GM18519 (cell line): ENCODE results near the gene HYI.

Experiments
- ATAC-seq: cut with Tn5 transposase; IDR thresholded peaks from one replicate; pipeline ENCODE4 v1.9.1; 2021; ENCODE audit warnings: mild to moderate bottlenecking, moderate library complexity; ENCODE audit not compliant: unreplicated experiment, low FRiP score

HYI gene

DNA sequence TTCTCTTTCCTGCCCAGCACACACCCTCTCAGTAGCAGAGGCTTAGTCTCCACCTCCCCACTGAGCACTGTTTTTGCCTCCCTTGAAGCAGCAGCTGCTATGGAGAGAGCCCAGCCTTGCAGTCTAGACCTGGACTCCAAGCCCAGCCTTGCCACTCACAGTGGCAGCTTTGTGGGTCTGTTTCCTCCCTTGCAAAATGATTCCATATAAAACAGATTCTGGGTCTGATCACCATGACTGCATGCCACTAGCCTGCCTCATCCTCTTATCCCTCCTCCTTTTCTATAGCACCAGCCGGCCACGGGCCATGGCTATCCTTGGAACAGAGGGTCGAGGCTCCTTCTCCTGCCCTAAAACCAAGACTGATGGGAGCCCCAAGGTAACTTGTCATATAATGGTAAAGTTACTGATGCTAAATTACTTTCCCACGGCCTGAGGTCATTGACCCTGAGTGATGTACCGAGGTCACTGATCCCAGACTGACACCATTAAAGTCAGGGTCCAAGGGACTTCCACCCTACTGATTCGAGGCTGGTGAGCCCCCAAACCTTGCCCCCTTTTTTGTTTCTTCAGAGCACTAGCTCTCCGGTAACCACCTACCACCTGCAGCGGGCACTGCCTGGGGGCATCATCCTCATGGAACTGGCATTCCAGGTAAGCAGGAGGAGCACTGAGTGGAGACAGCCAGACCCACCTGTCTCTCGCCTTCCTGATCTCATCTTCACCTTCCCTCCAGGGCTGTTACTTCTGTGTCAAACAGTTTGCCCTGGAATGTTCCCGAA lies 7.9 kb downstream of the HYI start:
- ATAC-seq: no peak

DNA sequence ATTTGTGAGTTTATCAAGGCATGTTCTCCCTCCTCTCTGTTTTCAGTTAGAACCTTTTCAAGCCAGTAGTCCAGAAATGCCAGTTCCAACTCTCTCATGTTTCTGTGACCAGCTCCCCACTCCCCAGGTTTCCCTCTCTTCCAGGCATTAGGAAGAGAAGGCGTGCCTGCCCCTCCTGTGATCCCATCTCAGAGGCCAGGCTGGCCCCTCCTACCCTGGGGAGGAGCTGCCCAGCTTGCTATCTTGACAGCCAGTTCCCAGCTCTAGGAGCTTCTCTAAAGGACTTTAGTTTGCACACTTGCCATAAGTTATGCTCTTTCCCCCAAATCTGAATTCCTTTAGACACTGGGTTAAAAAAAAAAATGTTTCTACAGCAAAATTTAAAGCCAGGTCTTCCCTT lies 8.9 kb downstream of the HYI start:
- no peak for ATAC-seq

DNA sequence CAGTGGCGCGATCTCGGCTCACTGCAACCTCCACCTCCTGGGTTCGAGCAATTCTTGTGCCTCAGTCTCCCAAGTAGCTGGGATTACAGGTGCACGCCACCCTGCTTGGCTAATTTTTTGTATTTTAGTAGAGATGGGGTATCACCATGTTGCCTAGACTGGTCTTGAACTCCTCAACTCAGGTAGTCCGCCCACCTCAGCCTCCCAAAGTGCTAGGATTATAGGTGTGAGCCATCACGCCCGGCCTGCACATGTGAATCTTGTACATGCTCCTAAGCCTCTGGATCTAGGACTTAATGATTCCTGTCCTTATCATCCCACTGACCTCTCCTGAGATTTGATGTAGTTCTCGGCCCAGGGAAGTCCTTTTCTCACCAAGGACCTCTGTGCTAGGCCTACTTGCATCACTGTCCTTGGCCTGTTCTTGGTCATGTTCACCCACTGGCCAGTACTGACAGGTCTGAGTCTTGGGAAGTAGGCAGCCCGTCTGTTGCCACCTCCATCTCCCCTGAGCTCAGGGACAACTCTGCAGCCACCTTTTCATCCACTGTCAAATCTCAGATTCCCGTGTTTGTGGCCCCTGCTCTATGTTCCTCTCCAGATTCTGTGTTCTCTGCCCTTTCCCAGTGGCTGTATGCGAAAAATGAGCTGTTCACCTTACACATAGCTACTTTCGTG lies 9.4 kb downstream of the HYI start:
- no peak for ATAC-seq

DNA sequence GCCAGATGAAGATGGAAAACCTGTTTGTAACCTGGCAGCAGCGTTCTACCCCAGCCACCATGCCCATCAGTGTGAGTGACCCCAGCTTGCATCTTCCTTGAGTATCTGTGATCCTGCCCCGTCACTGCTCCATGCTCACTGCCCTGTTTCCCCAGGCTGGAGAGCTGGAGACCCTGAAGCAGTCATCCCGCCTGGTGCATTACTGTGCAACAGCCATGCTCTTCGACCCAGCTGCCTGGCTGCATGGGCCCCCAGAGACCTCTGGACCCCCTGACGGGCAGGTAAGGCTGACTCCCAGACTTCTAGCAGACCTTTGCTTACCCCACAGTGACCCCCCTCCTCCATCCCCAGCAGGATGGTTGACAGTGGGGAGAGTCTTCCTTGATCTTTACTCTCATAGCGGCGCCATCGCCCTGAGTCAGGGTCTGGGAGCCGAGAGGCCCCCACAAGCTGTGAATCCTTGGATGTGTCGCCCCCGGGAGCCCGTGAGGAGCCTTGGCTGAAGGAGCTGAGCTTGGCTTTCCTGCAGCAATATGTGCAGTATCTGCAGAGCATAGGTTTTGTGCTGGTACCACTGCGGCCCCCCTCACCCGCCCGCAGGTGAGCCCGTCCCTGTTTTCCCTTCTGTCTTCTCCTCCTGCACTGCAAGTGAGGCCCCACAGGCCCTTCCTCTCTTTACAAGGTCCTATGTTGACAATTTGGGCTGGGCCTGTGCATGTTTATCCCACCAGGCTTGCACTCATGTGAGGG lies 10.4 kb downstream of the HYI start:
- ATAC-seq: no peak

DNA sequence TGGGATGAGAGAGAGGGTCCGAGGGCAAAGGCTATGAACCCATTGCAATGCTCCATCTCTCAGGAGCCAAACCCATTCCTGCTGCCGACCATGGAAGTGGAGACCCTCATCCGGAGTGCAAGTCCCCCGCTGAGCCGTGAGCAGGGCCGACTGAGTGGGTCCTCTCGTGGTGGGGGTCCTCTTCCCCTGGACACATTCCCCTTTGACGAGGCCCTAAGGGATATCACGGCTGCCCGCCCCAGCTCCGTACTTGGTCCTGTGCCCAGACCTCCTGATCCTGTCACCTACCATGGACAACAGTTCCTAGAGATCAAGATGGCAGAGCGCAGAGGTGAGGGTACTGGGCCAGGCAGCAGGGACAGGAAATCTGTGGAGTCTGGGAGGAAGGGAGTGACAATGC lies 11.0 kb downstream of the HYI start:
- no peak for ATAC-seq

DNA sequence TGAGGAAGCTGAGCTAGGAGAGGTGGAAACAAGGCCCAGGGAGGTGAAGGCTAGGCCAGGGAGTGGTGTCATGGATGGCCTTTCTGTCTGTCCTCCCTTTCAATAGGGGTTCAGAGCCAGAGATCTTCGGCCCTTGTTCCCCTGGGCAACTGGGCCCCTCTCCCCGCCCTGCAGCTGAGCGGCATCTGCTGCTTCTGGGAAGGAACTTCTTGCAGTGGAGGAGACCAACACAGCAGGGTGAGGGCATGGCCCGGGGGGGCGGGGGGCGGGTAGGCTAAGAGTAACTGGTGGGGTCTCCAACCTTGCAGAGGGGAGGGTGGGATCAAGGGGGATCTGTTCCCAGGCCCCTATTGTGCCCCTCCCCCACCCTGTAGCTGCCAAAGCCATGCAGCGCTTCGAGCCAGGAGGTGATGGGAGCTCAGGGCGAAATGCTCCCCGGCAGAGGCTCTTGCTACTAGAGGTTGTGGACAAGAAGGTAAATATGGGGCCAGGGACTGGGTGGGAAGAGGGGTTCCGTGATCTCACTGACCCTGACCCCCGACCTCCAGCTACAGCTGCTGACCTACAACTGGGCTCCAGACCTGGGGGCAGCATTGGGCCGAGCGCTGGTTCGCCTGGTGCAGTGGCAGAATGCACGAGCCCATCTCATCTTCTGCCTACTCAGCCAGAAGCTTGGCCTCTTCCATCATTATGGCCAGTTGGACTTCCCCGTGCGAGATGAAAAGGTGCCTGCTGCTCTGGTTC lies 11.7 kb downstream of the HYI start:
- ATAC-seq: no peak

DNA sequence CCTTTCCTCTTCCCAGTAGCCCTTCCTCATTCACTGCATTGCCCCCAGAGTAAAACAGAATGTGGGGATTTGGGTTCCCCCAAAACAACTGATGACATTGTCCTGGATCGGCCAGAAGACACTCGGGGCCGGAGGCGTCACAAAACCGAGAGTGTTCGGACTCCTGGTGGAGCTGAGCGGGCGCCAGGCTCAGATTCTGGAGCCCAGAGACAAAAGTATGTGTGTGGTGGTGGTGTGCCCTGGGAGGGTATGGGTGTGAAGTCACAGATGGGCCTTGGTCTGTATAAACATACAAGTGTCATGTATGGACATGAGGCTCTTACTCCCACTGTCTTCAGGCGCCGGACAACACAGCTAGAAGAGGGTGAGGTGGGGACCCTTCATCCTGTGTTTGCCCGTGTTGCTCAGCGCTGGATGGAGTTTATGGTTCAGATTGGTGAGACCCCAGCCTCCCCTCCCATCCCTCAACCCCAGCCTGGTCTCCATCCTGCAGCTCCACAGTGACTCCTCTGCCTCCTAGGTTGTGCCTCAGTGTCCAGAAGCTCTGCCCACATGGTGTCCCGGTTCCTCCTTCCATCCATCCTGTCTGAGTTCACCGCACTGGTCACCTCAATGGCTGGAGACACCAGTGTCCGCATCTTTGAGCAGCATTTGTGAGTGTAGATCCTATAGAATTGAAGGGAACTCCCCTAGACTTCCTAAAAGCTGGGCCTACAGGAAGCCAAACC lies 12.4 kb downstream of the HYI start:
- ATAC-seq: no peak

DNA sequence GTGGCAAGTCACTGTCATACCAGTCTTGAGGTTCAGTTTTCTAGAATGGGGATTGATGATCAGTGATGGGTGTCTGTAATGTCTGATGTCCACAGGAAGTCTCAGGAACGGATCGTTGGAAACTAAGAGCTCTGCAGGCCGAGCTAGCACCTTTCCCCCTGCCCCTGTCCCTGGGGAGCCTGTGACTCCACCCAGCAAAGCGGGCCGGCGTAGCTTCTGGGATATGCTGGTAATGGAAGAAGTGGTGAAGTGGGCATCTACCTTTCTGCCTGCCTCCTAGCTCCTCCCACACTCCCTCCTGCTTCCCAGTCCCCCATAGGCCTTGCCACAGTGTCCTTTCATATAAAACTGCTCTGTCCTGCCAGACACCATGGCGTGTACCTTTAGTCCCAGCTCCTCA lies 13.4 kb downstream of the HYI start:
- ATAC-seq: no peak

DNA sequence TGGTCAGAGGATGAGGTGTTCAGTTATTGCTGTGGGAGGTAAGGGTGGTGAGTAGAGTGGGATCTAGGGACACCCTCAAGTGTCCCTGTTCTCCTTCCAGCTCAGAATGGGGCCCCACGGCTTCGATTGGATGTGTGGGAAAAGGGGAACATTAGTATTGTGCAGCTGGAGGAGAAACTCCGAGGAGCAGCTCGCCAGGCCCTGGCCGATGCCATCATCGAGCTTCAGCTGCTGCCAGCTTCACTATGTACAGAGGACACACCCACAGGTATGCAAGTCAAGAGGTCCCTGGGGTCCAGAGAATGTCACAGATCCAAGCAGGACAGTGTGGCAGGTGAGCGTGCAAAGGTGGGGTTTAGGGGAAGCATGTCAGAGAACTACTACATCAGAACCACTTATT lies 13.9 kb downstream of the HYI start:
- ATAC-seq: no peak

DNA sequence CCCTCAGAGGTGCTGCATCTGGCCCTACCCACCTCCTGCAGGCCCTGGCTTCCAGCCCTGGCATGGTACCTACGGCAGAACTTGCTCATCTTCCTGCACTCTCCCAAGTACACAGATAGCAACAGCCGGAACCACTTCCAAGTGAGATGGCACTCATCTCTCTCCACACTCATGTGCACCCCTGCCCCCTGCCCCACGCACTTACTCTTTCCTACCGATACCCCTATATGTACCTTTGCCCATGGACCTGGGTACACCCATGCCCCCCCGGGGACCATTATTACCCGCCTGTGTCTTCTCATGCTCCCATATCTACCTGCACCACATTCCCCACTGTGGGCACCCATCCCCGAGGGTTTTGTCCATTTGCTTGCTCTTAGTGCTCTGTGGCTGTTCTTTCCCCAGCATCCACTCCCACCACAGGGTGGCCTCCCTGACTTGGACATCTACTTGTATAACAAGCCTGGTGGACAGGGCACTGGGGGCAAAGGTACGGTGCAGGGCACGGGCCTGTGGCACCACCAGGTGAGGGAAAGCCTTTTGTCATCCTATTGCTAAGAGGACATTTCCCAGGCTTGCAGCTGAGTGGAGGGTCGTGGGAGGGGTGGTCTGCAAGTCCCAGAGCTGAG lies 14.7 kb downstream of the HYI start:
- no peak for ATAC-seq

DNA sequence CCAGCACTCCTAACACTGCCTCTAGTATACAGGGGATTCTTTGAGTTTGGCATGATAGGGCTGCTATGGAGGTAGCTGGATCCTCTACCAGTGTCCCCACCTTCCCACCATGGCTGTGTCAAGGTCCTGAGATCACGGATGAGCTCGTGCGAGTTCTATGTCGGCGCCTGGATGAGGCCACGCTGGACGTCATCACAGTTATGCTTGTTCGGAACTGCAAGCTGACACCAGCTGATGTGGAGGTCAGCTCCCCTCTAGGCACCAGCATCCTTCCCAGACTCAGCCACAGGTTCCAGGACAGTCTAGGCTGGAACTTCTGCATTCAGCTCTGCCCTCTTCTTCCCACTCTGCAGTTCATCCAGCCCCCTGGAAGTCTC lies 15.2 kb downstream of the HYI start:
- no peak for ATAC-seq

DNA sequence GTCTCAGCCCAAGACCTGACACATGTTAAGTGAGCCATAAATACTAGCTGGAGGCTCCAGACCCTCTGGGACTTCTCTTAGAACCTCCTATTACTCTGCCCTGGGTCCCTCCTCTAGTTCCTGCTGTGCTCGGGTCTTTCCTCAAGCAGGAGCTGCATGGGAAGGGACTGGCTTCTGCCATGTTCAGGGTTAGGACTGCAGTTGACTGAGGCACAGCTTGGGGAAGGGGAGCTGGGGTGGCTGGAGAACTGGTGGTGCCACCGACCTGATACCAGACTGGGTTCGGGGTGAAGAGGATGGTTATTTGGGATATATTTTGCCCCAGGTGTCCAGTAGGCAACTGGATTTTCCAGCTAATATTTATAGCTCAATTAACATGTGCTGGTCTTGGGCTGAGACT lies 15.7 kb downstream of the HYI start:
- no peak for ATAC-seq

DNA sequence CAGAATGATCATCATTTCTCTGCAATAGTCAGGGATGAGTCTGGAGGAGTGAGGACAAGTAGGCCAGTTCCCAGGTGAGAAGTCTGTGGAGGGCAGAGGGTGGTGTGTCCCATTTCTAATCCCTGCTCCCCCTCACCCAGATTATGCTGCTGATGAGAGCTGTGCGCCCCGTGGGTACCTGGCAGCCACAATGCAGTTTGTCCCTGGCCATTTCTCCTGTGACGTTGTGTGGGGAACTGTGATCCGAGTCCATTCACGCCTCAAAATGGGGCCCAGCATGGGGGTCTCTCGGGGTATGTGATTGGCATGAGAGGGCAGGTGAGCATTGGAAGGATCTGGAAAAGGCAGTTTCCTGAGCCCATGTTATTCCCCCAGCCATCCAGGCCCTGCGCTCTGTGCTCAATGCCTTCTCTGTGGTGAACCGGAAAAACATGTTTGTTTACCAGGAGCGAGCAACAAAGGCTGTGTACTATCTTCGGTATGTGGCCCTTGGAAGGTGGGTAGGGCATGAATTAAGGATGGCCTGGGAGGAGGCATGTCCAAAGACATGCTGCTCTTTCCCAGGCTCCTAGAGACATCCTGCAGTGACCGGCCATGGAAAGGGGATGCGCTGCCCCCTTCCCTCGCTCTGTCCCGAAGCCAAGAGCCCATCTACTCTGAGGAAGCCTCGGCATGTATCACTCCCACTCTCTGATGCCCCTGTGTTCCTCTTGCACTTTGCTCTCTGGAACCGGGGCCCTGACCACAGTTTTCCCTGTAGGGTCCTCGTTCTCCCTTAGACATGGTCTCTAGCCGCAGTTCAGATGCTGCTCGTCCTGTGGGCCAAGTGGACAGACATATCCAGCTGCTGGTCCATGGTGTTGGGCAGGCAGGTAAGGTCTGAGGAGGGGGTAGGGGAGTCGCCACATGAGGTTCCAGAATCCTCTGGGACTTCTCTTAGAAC lies 16.4 kb downstream of the HYI start:
- no peak for ATAC-seq

DNA sequence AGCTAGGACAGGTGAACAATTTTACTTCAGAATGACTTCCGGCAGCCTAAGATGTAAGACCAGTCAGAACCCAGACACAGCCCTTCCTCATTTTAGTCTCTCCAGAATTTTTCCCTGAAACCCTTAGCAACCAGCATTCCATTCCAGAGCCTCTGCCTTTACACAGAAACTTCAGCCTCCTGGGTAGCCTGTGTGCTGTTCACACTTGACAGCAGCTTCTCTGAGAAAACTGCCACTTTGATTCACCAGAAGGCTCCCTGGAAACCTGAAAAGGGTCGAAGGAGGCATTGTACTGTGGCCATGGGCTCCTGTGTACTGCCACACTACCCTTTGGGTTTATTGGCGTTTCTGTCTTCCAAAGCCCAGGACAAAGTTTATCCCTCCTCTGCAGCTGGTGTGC lies 17.4 kb downstream of the HYI start:
- ATAC-seq: no peak

DNA sequence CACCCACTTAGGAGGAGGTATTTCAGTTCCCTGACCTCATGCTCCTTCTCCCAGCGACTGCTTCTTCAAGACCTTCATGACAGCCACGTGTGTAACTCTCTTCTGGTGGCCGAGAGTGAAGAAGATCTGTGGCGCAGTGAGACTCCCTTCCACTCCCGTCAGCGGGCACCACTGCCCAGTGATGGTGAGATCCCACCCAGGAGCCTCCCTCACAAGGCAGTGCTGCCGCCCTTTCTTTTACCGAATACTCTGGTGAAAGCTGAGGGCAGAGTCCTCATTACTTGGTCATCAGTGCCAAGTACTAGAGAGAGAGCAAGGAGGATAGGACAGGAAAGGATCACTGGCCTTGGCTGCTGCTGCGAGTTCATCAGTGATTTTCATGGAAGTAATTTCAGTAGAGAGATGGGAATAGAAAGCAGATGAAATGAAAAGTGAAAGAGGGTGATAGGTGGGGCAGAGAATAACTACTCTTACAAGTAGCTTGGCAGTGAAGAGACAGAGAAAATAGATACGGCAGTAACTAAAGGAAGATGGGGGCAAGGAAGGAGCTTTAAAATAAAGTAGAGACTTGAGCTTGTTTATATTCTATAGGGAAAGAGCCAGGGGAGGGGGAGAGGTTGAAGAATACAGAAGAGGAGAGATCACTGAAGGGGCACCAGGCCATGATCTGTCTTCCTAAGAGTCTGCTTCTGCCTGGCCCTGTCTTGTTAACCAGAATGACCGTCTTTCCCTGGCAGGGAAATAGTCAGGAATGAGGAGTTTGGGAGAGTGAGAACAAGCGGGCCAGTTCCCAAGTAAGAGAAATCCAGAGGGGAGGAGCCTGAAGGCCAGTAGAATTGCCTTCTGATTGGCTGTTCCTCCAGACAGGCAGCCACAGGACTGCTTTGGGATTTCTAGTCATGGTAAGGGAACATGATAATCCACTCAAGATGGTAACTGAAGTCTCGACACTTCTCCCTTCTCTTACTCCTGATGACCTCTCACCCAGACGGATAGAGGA lies 18.3 kb downstream of the HYI start:
- no peak for ATAC-seq

DNA sequence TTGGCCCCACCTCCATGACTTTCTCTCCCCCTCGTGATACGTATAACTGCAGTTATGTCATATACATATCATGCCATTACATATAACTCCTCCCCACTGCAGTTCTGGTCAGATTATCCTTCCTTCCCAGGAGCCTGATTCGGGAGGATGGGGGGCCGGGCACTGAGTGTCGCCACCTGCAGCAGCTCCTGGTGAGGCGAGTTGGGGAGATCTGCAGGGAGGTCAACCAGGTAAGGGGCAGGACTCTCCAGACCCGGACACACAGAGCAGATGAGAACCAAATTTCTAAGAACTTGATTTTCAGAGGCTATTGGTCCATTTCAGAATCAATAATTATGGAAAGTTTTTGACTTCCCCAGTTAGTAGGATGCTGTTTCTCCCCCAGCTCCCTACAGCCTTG lies 19.5 kb downstream of the HYI start:
- ATAC-seq: no peak

DNA sequence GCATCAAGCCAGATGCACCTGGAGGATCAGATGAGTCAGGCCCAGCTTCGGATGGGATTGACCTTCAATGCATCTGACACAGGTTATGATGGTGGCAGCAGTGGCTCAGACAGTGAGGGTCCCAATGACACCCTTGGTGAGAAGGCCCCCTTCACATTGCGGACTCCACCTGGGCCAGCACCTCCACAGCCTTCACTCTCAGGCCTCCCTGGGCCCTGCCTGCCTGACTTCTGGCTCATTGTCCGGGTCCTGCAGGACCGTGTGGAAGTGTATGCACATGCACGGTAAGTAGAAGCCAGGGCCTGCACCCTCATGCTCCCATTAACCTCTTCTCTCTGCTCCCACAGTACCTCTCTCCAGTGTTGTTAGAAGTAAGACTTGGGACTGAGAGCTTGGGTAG lies 20.8 kb downstream of the HYI start:
- no peak for ATAC-seq
